HFF-Myc (cell line): Measurements from ENCODE around the gene NALF2.
A peak's percentile ranks its signal among the peaks of the same experiment; 100 is the strongest.

Experiments
- DNase-seq: peaks from one replicate; pipeline ENCODE4 v3.0.0-alpha.2; 2011; ENCODE audit warnings: low read depth; ENCODE audit errors: extremely low read depth
- H3K4me3 ChIP-seq: replicated peaks from 2 replicates; pipeline ENCODE4 v1.5.1; 2011; ENCODE audit warnings: low read depth, mild to moderate bottlenecking, control low read depth, low read length
- TF ChIP-seq, protein P1 (sequence below): IDR thresholded peaks from 2 replicates; pipeline ENCODE4 v1.5.1; 2012; ENCODE audit warnings: mild to moderate bottlenecking, low read depth, low read length, control low read depth; ENCODE audit errors: missing control alignments

Gene NALF2

DNA sequence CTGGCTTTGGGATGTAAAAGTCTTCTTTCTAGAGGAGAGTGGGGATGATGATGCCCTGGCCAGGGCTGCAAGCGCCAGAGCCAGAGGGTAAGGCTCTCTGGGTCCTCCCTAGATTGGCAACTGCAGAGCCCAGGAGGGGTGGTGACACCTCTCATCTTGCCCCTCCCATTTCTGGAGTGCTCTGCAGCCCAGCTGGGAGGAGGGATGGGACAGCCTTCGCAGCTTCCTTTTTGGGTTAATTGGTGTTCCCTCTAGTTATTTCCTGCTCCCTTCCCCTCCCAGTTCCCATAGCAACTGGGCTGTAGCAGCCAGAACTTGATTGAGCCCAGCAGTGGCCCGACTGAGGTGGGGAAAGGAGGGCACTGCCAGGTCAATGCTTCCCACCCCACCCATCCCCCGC is 19.2 kb downstream of the NALF2 start:
- no peak overlapping the region for H3K4me3 ChIP-seq
- TF ChIP-seq, protein P1, sequence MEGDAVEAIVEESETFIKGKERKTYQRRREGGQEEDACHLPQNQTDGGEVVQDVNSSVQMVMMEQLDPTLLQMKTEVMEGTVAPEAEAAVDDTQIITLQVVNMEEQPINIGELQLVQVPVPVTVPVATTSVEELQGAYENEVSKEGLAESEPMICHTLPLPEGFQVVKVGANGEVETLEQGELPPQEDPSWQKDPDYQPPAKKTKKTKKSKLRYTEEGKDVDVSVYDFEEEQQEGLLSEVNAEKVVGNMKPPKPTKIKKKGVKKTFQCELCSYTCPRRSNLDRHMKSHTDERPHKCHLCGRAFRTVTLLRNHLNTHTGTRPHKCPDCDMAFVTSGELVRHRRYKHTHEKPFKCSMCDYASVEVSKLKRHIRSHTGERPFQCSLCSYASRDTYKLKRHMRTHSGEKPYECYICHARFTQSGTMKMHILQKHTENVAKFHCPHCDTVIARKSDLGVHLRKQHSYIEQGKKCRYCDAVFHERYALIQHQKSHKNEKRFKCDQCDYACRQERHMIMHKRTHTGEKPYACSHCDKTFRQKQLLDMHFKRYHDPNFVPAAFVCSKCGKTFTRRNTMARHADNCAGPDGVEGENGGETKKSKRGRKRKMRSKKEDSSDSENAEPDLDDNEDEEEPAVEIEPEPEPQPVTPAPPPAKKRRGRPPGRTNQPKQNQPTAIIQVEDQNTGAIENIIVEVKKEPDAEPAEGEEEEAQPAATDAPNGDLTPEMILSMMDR, result no peak
- no peak for DNase-seq

DNA sequence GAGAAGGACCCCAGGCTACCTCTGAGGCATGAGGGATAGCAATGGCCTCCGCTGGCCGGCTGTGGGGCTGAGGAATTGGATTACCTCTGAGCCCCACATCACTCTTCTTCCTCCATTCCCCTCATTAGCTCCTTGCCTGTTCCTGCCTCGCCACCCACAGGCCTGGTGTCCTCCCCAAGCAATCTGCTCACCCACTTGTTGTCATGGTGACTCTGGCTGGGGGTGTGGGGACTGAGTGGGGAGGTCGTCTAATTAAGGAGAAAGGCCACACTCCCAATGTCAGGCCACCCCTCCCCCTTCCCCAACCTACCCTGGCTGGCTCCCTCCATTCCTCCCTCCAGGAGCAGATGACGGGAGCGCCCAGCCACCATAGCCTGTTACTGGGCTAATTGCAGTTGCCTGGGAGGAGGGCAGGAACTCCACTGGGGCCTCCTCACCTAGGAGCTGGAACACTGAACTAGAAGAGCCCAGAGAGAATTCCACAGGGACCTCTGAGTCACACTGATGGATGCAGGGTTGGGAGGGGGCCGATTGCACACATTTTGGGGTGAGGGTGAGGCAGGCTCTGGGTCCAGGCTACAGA is 20.7 kb downstream of the NALF2 start:
- no peak overlapping the region for H3K4me3 ChIP-seq
- DNase-seq, result no peak
- TF ChIP-seq, protein P1, result no peak

DNA sequence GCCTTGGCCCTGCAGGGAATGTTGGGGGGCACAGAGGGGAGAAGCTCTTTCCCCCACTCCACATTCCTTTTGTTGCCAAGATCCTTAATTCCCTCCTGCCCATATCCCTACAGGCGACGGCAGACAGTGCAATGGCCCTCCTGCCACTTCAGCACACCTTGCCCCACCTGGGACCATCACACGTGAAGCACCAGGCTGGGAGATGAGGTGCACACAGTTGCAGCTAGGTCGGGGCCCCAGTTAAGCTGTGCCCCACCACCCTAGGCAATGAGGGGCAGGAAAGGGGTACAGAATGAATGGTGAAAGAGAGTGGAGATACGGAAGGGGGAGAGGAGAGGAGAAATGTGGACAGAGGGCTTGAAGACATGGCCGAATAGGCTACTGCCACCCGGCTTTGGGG is 26.2 kb downstream of the NALF2 start:
- TF ChIP-seq, protein P1, result no peak
- H3K4me3 ChIP-seq, result no peak overlapping the region
- no peak for DNase-seq

DNA sequence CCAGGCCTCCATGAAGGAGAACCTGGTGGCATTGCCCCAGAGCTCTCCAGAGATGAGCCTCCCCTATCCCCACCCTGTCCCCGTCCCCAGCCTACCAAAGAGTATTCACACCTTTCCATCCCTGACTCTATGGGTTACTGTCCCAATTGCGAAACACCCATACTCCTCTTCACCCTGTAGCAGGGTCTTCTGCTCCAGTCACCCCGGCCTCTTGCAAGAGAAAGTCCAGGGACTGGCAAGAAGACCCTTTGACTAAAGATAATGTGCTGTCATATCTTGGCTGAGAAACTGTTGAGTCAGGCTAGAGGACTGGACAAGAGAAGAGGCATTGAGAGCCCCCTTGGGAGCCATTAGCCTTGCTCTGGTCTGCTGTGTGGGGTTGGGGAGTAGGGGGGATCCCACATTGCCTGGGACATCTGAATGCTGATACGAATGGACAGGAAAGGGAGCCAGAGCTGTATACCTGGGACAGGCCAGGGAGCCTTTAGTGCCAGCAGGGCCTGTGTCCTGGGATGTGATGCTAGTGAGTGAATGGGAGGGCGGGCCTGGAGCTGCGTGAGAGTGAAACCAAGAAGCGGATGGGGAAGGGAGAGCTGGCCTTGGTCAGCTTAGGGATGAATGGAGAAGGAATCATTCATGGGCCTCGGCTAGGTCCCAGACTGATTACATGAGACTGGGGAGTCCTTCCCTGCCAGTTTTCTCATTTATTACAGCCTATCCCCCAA is 27.1 kb downstream of the NALF2 start:
- H3K4me3 ChIP-seq, result no peak overlapping the region
- TF ChIP-seq, protein P1, result no peak
- no peak for DNase-seq

DNA sequence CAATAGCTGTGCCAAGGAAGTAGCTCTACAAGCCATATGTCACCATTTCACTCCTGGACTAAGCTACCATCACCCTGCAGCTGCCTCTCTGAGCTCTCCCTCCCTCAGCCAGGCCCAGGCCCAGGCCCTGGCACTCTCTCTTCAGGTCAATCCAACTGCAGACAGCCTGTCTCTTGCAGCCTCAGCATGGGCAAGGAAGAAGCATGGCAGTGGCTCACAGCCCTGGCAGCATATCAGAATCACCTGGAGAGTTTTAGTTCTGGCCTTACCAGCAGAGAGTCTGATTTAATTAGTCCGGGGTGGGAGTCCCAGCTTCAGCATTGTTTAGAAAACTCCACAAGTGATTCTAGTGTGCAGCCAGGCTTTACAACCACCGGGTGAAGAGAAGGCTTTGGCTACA is 31.5 kb downstream of the NALF2 start:
- no peak overlapping the region for H3K4me3 ChIP-seq
- no peak for DNase-seq
- TF ChIP-seq, protein P1, result no peak

DNA sequence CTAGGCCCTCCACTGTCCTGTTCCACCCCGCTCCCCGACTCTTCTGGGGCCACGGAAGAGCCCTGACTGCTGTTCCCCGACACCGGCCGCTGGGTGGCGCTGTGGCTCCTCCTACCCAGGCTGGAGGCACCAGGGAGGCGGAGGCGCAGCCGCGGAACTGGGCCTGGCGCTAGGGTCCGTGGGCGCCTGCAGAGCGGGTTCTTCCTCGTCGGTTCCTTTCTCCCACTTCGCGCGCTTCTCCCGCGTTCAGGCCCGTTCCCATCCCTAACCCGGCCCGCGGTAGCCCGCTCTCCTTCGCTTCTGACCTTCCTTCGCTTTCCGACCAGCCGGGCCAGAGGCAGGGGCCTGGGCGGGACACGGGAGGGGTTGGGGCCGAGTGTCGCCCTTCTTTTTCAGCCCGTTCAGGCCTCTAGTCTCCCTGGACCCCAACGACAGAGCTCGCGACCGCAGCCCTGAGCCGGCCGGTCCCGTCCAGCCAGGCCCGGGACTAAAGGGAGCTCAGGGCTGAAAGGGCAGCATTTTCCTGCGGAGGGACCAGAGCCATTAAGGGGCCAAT is 34.3 kb downstream of the NALF2 start:
- H3K4me3 ChIP-seq, result no peak overlapping the region
- TF ChIP-seq, protein P1, result peak; percentile 63
- DNase-seq, result no peak
